Body of pancreas (tissue), 4 donors: ENCODE results near the gene GET3. TPM values are rescaled to one million over a fixed set of nuclear protein-coding genes. Genes with fewer than 3 reads are reported as not detected.
A peak's percentile ranks its signal among the peaks of the same experiment; 100 is the strongest.

Experiments
- ATAC-seq: fragments of 150-250 bp; one replicate; pipeline ENCODE4 v1.9.1; 2016
- DNase-seq, 4 donors: peaks; one replicate each; pipeline ENCODE4 v3.0.0-alpha.2; 2019
- H3K27ac ChIP-seq, 4 donors: fragments of 200-600 bp; sonication (generic); 1 replicate in 3 of 4; 2 replicates in 1 of 4; pipeline versions ENCODE4 v1.5.1 to v1.6.1; 2016 to 2019; ENCODE audit warnings: mild to moderate bottlenecking in 1 of 4, mixed read lengths in 1 of 4, moderate library complexity in 1 of 4
- H3K27me3 ChIP-seq, 2 donors: fragments of 200-600 bp; sonication (generic); one replicate each; pipeline ENCODE4 v1.6.0; 2016; ENCODE audit warnings: mild to moderate bottlenecking in 1 of 2
- H3K36me3 ChIP-seq, 2 donors: fragments of 200-600 bp; sonication (generic); replicated peaks in 1 of 2; 2 replicates each; pipeline ENCODE4 v1.5.1; 2016; ENCODE audit warnings: low read depth in 2 of 2; ENCODE audit not compliant: insufficient read depth in 1 of 2
- H3K4me1 ChIP-seq: fragments of 200-600 bp; sonication (generic); one replicate; pipeline ENCODE4 v1.6.0; 2016
- H3K4me3 ChIP-seq, 2 donors: fragments of 200-600 bp; sonication (generic); 1 replicate in 1 of 2; 2 replicates in 1 of 2; pipeline ENCODE4 v1.5.1; 2016 to 2019
- H3K9me3 ChIP-seq, 3 donors: fragments of 200-600 bp; sonication (generic); 1 replicate in 2 of 3; 2 replicates in 1 of 3; pipeline ENCODE4 v1.5.1; 2016
- CTCF ChIP-seq, 7 experiments: fragments of 450-650 bp in 4 of 7; fragments of 200-600 bp in 3 of 7; sonication (generic) in 3 of 7; IDR thresholded peaks; one replicate each; pipeline ENCODE4 v1.5.1; 2016 to 2019; ENCODE audit warnings: antibody characterized with exemption in 7 of 7
- POLR2A ChIP-seq, 3 donors: fragments of 450-650 bp; IDR thresholded peaks; one replicate each; pipeline ENCODE4 v1.6.1; 2016; ENCODE audit warnings: antibody characterized with exemption in 3 of 3, mild to moderate bottlenecking in 2 of 3
- WGBS, 2 donors: methylation state at CpG; one replicate each; pipeline ENCODE4 v1.1.5; 2017; 5-methylcytosine and 5-hydroxymethylcytosine counted together
- intact Hi-C: fragments of 100-400 bp; cut with DNase I; formaldehyde crosslinking; loops from one replicate; pipeline ENCODE4 v1.15.1; 2023
- total RNA-seq, 2 donors: library from RNA; depleted of rRNA; stranded (reverse); fragments of >200 nt; gene quantifications; one replicate each; pipeline ENCODE4 v1.1.0, GENCODE V29; 2016

Gene GET3
- total RNA-seq, 2 donors from 2014 or later = 13.2 to 22.8 TPM

GRCh38 chr19:12788682-12789097, 51.4 kb downstream of the GET3 start:
- H3K9me3 ChIP-seq = no peaks in the 10 kb centered on the region
- no peak overlapping the region for H3K4me3 ChIP-seq
- H3K4me1 ChIP-seq = peaks cover 70% of the 10 kb centered on the region
- intact Hi-C loops = no loop called here
- peak overlapping the region; percentile 94 to 100 (median 98) for H3K27ac ChIP-seq
- WGBS, 2 donors = 1 to 4% methylated on average over 5 to 12 of the region's 12 CpGs
- no peak for TF ChIP-seq CTCF (IDR thresholded peaks at IDR 0.05)
- no peak for TF ChIP-seq POLR2A (IDR thresholded peaks at IDR 0.05)
- no peaks in the 10 kb centered on the region for H3K36me3 ChIP-seq
- H3K27me3 ChIP-seq = no peaks in the 10 kb centered on the region
- ATAC-seq (no peak), DNase-seq (peak; percentile 80 to 89 (median 88))

GRCh38 chr19:12789098-12789903, 52.0 kb downstream of the GET3 start:
- intact Hi-C loops = no loop called here
- TF ChIP-seq POLR2A (IDR thresholded peaks at IDR 0.05) (no peak), CTCF (IDR thresholded peaks at IDR 0.05) (no peak)
- DNase-seq = no peak
- no peak overlapping the region for H3K4me3 ChIP-seq
- ATAC-seq = peak; percentile 1
- WGBS, 2 donors = 6 to 8% methylated on average over 4 to 39 of the region's 46 CpGs
- H3K9me3 ChIP-seq = no peaks in the 10 kb centered on the region
- H3K27ac ChIP-seq = peak overlapping the region; percentile 94 to 100 (median 98)
- H3K36me3 ChIP-seq = no peaks in the 10 kb centered on the region
- no peaks in the 10 kb centered on the region for H3K27me3 ChIP-seq
- H3K4me1 ChIP-seq = peaks cover 70% of the 10 kb centered on the region

GRCh38 chr19:12789904-12790619, 52.8 kb downstream of the GET3 start:
- Histone ChIP-seq H3K9me3 (no peaks in the 10 kb centered on the region), H3K4me1 (peaks cover 71% of the 10 kb centered on the region), H3K4me3 (no peak overlapping the region), H3K36me3 (no peaks in the 10 kb centered on the region), H3K27me3 (no peaks in the 10 kb centered on the region), H3K27ac (peak overlapping the region; percentile 94 to 100 (median 98))
- WGBS, 2 donors = 0% methylated on average over 14 to 52 of the region's 56 CpGs
- DNase-seq (peak; percentile 95 to 98 (median 97)), ATAC-seq (peak; percentile 49)
- no peak for TF ChIP-seq CTCF (IDR thresholded peaks at IDR 0.05)
- peak; percentile 81 to 96 (median 86) for TF ChIP-seq POLR2A (IDR thresholded peaks at IDR 0.05)
- intact Hi-C loops = no loop called here

GRCh38 chr19:12790628-12791344, 53.5 kb downstream of the GET3 start:
- H3K27ac ChIP-seq = peak overlapping the region; percentile 94 to 100 (median 98)
- WGBS, 2 donors = 1 to 2% methylated on average over 15 to 22 of the region's 22 CpGs
- TF ChIP-seq CTCF (IDR thresholded peaks at IDR 0.05) (no peak), POLR2A (IDR thresholded peaks at IDR 0.05) (no peak)
- H3K27me3 ChIP-seq = no peaks in the 10 kb centered on the region
- no peak overlapping the region for H3K4me3 ChIP-seq
- no peaks in the 10 kb centered on the region for H3K9me3 ChIP-seq
- no peak for ATAC-seq
- peaks cover 64% of the 10 kb centered on the region for H3K4me1 ChIP-seq
- H3K36me3 ChIP-seq = no peaks in the 10 kb centered on the region
- DNase-seq = no peak
- intact Hi-C loops = no loop called here
